Sigmoid colon (tissue), 4 donors: ENCODE data around the gene ABLIM1.

Experiments
- EP300 ChIP-seq, 4 donors: sonication (generic); formaldehyde crosslinking; IDR thresholded peaks; one replicate each; pipeline ENCODE4 v1.6.1; 2017; ENCODE audit warnings: antibody characterized with exemption in 4 of 4
- POLR2A ChIP-seq, 2 donors: fragments of 450-650 bp; IDR thresholded peaks; one replicate each; pipeline ENCODE4 v1.6.1; 2016; ENCODE audit warnings: antibody characterized with exemption in 2 of 2, mild to moderate bottlenecking in 2 of 2, moderate library complexity in 2 of 2
- POLR2AphosphoS5 ChIP-seq, 4 donors: sonication (generic); formaldehyde crosslinking; IDR thresholded peaks; one replicate each; pipeline ENCODE4 v1.6.1; 2017; ENCODE audit warnings: antibody characterized with exemption in 4 of 4
- TF ChIP-seq, protein P1 (sequence below), 4 experiments: fragments of 450-650 bp in 3 of 4; fragments of 200-600 bp in 1 of 4; IDR thresholded peaks; one replicate each; pipeline ENCODE4 v1.5.1; 2016 to 2019; ENCODE audit warnings: antibody characterized with exemption in 4 of 4, mild to moderate bottlenecking in 3 of 4, moderate library complexity in 2 of 4

DNA sequence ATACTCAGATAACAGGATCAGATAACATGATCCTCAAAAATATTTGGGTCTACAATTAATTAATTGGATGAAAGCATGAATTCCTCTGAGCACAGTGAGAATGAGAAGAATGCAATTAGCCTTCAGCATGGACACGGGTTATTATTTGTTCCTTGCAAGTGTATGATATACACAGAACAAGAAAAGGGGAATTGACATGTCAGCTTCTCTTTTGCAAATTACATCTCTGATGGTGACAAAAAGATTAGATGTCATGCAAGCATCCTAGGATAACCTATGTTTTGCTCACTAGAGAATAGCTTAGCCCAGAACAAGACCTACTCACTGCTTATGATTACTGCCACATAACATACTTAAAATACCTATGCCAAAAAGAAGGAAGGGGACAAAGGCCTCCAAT is 120.3 kb downstream of the ABLIM1 start:
- TF ChIP-seq, protein P1, sequence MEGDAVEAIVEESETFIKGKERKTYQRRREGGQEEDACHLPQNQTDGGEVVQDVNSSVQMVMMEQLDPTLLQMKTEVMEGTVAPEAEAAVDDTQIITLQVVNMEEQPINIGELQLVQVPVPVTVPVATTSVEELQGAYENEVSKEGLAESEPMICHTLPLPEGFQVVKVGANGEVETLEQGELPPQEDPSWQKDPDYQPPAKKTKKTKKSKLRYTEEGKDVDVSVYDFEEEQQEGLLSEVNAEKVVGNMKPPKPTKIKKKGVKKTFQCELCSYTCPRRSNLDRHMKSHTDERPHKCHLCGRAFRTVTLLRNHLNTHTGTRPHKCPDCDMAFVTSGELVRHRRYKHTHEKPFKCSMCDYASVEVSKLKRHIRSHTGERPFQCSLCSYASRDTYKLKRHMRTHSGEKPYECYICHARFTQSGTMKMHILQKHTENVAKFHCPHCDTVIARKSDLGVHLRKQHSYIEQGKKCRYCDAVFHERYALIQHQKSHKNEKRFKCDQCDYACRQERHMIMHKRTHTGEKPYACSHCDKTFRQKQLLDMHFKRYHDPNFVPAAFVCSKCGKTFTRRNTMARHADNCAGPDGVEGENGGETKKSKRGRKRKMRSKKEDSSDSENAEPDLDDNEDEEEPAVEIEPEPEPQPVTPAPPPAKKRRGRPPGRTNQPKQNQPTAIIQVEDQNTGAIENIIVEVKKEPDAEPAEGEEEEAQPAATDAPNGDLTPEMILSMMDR (IDR thresholded peaks at IDR 0.05), result no peak
- TF ChIP-seq POLR2A (IDR thresholded peaks at IDR 0.05) (no peak), EP300 (IDR thresholded peaks at IDR 0.05) (no peak), POLR2AphosphoS5 (IDR thresholded peaks at IDR 0.05) (no peak)
